GM19238 (cell line): Measurements from ENCODE around the gene ICE1.
"Not testable (repeated sequence)": the region's sequence is repeated elsewhere in the genome, so short reads cannot be mapped to it uniquely, and the experiment has no call there.

Experiments used
- DNase-seq: peaks from one replicate; pipeline ENCODE4 v3.0.0; 2011; ENCODE audit warnings: low spot score; ENCODE audit not compliant: insufficient read length

The ICE1 gene

DNA sequence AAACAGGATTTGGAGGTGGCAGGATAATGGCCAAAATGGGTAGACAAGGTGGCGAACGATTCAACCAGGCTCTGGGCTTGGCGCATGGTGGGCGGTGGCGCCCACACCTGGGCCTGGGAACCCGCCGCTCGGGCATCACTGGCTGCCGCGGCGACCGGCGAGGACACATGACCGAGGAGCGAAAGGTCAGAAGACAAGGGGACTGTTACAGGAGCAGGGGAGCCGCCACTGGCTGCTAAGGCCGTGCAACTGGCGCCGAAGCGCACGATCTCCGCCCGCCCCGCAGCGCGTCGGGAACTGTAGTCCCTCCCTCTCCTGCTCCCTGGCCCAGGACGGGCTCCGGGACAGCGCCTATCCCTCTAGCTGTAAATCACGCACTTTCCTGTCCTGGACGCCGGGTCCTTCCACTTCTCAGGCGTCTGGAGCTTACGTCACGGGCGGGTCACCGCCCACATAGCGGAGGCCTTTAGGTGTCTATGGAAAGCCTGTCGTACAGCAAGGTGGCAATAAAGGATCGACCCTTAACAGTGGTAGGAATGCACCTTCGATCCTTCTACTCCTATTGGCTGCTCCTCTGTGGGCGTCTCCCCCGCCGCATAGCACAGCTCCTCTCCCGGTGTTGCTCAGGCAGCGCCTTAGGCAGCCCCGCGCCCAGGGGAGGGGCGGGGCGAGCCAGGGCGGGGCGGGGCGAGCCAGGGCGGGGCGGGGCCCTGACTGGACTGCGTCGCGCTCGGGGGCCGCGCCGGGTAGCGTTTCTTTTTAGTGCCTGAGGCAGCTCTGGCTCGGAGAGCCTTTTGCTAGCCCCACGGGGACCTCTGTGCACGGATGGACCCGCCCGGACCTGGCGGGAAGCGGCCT is at the start of gene ICE1:
TSS of gene ICE1 (plus strand) at position 717 of the 858 bp plus-strand sequence. CDS start 239 bp downstream, outside the sequence.
- peak; percentile 69 for DNase-seq

DNA sequence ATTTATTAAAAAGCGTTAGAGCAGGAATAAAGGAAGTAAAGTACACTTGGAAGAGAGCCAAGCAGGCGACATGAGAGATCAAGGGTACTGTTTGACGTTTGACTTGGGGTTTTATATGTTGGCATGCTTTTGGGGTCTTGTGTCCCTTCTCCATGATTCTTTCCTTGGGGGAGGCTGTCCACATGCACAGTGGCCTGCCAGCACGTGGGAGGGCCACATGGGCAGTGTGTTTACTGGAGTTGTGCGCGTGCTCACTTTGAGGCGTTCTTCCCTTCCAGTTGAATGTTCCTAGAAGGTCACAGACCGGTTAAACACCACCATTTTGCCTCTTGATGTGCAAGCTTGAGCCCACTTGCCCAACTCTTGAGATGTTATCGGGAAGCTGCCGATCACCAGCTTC is 49.5 kb upstream of the ICE1 start:
- DNase-seq, result no peak

GRCh38 chr5:5373351-5373989 is 49.0 kb upstream of the ICE1 start:
- no peak for DNase-seq

DNA sequence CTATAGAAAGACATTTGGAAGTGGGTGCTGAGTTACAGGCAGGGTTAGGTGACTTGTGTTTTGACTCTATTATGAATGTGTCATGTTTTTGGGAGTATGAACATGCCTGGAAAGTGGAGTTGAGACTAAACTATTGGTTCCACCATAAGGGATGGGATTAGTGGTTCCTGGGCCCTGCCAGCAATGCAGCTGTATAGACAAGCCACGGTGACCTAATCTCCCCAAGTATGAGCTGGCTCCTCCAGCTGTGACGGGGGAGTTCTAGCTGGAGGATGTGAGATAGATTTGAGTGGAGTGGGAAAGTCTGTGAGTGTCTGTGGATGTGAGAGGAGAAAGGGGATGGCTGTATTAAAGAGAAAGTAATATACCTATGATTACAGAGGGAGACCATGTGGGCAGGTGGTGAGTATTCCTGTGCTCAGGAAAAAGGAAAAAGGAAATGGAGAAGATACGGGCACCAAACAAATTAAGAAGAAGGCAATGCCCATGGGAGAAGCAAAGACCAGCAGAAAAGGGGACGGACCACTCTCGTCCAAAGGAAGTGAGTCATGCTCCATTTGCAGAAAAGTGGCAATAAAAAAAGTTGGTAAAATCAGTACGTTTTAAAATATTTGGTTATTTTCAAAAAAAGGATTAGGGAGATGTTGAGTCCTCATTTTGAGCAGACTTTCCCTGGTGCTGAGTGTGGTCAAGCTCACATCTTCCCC is 48.3 kb upstream of the ICE1 start:
- DNase-seq, result no peak

DNA sequence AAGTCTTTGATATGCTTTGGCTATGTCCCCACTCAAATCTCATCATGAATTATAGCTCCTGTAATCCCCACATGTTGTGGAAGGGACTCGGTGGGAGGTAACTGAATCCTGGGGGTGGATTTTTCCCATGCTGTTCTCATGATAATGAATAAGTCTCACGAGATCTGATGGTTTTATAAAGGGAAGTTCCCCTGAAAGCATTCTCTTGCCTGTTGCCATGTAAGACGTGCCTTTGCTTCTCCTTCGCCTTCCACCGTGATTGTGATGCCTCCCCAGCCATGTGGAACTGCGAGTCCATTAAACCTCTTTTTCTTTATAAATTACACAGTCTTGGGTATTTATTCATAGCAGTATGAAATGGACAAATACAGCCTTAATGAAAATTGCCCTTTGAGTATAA is 44.7 kb upstream of the ICE1 start:
- no peak for DNase-seq

GRCh38 chr5:5378531-5378930 is 43.9 kb upstream of the ICE1 start:
- no peak for DNase-seq

- DNase-seq, result no peak
These were observed 42.2 kb upstream of the ICE1 start for GRCh38 chr5:5380298-5380697.

GRCh38 chr5:5381310-5381913 is 41.1 kb upstream of the ICE1 start:
- no peak for DNase-seq

GRCh38 chr5:5383461-5383860 is 39.0 kb upstream of the ICE1 start:
- DNase-seq, result no peak

DNA sequence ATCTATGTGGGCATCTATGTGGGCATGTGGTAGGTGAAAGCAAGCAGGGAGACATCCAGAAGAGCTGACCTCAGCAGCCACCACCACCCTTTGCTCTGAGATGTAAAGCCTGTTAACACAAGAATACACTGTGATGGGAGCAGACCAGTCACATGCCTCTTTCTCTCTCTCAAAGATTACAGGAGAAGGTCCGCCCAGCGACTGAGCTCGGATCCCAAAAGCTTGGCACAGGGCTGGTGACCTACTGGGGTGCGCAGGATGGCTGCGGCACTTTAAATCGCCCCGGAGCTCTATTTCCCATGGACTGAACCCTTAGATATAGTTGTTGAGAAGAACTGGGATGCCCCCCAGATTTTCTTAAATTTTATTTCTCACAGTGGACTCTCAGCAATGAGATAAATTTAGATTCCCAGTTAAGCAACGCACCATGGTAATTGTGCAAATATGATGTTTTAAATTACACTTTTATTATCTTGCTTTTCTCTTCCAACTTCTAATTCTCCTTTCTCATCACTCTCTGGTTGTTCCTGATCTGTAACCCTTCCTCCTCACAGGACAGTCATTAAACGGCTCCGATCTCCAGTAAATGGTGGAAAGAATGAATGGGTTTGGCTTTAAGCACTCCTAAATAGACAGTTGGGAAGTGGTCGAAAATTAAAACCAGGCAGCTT is 37.7 kb upstream of the ICE1 start:
- DNase-seq, result no peak

- DNase-seq, result no peak
These were observed 37.2 kb upstream of the ICE1 start for GRCh38 chr5:5385331-5385662.

DNA sequence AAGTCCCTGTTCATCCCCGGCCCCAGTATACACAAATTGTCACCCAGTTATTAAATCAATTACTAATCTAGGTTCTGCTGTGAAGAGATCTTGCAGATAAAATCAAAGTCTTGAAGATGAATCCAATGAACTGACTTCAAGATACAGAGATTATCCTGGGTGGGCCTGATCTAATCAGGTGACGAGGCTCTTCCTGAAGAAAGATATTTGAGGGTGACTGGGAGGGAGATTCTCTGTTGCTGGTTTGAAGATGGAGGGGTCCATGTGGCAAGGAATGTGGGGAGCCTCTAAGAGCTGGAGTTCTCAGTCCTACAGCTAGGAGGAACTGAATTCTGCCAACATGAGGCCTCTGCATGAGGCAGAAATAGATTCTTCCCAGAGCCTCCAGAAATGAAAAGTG is 36.1 kb upstream of the ICE1 start:
- no peak for DNase-seq

DNA sequence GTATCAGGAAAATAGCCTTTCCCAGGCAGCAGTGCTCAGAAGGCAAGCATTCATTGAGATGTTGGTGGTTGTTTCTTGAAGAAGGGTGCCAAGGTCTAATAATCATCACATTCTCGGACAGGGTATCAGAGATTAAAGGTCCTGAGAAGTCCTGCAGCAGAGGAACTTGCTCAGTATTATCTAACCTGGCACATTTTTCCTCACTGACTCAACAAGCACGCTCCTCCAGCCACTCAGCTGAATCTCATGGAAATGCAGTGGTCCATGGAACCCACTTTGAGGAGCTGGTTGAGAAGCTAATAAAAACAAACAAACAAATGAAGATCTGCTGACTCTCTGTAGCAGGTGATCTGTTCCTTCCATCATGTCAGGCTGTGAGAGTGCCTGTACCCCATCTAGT is 35.3 kb upstream of the ICE1 start:
- no peak for DNase-seq

DNA sequence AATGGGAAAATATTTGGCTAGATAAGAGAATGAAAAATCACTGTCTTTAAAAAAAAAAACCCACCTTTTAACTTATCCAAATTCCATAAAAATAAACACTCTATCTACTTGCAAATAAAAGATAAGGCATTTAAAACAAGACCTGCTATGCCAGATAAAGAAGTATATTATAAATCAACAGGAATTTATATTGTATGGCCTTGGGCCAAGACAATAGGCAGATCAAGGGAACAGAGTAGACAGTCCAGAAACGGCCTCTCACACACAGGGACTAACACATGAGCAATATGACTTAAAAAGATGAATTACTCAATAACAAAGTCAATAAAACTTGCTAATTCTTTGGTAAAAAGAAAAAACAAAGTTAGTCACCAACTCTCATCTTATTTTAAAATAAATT is 34.7 kb upstream of the ICE1 start:
- DNase-seq, result no peak

DNA sequence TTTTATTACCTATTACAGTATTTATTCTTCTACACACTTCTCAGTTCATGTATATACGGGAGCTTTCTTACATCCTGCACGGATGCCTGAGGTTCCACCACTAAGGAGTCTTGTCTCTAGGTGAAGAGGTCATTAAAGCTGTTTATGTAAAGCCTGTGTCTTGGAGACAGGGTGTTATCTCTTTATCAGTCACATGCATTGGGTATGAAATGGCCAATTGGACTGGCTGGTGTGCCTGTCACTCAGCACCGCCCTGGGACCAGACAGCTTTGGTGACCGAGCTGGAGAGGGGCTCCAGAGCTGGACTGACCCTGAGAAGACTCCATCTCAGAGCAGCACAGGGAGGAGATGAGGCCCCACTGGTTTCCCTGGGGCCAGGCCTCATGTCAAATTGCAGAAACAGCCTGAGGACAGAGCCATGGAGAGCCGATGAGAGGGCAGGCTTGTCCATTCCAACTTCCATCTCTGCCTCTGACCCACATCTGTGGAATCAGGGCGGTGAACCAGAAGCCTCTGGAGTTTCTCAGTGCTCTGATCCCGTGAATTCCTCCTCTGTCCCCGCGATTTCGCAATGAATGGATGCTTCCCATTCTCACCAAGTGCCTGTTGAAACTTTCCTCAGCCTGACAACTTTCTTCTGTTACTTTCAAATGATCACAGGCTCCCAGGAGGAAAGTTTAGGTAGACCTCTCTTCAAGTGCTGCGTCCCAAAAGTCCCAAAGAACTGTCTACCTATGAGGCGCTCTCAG is 32.2 kb upstream of the ICE1 start:
- DNase-seq, result not testable (repeated sequence)

GRCh38 chr5:5392504-5392903 is 30.0 kb upstream of the ICE1 start:
- DNase-seq, result not testable (repeated sequence)

DNA sequence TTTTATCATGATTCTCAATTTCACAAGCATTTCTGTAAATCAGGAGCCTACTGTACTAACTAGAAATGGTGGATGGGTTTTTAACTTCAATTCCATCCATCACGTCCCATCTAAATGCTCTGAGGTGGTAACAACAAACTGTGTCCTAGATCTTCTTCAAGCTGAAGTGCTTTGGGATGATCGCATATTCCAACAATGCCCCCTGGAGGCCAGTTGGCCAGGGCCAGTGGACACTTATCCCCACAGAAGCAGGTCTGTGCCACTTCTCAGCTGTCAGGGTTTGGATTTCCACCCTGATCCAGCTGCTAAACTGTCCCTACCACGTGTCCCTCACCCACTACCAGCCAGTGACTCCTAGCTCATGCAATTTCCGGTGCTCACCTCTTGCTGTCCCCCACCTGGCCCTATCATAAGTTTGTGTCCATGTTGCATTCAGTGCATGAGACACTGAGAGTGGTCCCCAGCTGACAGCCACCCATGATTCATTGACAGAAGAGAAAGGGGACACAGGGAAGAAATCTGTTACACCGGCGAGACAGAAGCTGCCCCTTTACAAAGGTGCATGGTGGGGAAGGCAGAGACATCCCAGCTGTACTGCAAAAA is 28.0 kb upstream of the ICE1 start:
- not testable (repeated sequence) for DNase-seq

DNA sequence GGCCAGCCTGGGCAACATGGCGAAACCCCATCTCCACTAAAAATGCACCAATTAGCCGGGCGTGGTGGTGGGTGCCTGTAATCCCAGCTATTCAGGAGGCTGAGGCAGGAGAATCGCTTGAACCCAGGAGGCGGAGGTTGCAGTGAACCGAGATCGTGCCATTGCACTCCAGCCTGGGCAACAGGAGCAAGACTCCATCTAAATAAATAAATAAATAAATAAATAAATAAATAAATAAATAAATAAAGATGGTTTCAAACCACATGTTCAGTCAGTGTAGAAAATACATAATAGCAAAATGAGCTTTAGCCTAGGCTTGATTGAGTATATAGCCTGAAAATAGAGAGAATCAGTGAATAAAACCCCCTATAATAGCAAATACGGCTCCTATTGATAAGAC is 27.4 kb upstream of the ICE1 start:
- DNase-seq, result not testable (repeated sequence)

GRCh38 chr5:5398071-5398470 is 24.4 kb upstream of the ICE1 start:
- no peak for DNase-seq

GRCh38 chr5:5401095-5401494 is 21.4 kb upstream of the ICE1 start:
- no peak for DNase-seq
